DMS114 treated with DMSO at 0.1 percent for 48 hours (cell line): ENCODE results near the gene GALNT6.

ENCODE experiments used
- DNase-seq: peaks from one replicate; lab custom pipeline; 2025; ENCODE audit not compliant: unreplicated experiment; lab: John Stamatoyannopoulos, UW

Gene GALNT6

GRCh38 chr12:51391283-51392123, at the start of gene GALNT6:
Gene GALNT6, minus strand, starts transcription at chr12:51391406. Its CDS starts 11,625 bp downstream, at chr12:51379781.
- DNase-seq: no peak

DNA sequence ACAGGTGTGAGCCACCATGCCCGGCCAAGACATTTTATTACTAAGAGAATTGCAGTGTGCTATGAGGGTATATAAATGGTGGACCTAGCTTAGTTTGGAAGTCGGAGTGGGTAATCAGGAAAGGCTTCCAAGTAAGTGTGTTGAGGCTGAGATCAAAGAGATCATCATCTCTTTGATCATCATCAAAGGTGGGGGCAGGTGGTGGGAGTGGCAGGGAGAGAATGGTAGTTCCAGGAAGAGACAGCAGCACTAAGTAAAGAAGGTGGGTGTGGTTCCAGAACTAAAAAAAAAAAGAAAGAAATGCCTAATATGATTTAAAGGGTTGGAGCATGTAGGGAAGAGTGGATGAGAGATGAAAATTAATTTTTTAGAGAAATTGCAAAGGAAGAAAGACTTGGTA, 48.1 kb upstream of the GALNT6 start:
- DNase-seq: no peak

DNA sequence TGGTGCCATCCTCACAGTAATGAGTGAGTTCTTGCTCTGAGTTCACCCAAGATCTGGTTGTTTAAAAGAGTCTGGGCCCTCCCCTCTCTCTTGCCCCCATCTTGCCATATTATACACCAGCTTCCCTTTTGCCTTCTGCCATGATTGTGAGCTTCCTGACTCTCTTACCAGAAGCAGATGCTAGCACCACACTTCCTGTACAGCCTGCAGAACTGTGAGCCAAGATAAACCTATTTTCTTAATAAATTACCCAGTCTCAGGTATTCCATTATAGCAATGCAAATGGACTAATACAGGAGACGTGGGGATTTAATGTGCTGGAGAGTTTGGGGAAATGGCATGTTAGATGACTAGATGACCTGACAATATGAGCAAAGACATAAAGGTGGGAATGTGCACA, 46.2 kb upstream of the GALNT6 start:
- DNase-seq: no peak

DNA sequence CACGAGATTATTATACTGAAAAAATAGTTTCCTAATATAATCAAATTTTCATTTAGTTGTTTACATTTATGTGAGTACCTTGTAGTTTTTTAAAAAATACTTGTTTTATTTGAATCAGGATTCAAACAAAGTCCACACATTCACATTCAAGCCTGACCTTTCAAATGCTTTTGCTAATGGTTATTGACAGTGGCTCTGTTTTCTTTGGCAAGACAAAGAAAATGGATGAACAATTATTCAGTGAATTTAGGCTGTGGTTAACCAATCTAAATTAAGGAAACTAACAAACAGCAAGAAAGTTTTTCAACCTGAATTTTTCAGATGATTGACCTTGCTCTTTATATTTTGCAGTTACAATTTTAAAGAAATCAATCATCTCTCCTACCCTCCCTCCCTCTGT, 43.1 kb upstream of the GALNT6 start:
- DNase-seq: no peak

DNA sequence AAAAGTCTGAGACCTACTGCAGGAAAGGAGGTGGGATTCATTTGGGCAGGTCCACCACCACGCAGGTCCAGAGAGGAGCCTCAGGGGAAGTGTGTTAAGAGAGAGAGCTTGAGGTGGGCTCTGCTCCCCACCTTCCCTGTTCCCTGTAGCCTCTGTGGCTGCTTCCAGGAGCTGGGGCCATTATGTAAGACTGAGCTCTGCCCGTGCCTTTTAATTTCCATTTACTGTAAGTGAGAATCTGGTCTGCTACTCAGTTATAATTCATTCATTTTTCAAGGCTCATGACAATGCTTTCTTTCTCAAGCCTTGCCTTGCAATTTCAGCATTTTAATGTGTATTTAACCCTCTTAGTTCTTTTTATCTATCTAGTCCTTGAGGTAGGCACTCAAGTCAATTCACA, 41.7 kb upstream of the GALNT6 start:
- no peak for DNase-seq

GRCh38 chr12:51430196-51430895, 39.1 kb upstream of the GALNT6 start:
- DNase-seq: no peak

- DNase-seq: no peak
Observed at GRCh38 chr12:51429700-51430099, 38.5 kb upstream of the GALNT6 start.

DNA sequence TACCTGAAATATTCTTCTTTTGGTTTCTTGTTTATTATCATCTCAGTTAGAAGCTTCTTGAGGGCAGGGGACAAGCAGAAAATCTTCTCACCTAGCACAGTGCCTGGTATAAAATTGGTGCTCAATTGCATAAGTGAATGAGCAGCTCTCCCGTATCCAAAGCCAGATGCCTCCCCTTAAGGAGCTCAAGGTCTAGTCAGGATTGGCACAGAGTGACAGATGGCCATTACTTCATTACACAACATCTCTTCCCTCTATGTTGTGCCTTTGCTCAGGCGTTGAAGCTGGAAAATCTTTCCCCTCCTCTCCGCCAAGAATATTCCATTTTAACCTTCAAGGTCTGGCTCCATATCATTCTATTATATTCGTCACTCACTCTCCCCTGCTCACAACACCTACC, 37.0 kb upstream of the GALNT6 start:
- no peak for DNase-seq

- peak; percentile 85 for DNase-seq
Observed at GRCh38 chr12:51424662-51425539, 33.7 kb upstream of the GALNT6 start, which contains the start of gene SLC4A8. Gene SLC4A8, plus strand, starts transcription at chr12:51424831. Its CDS starts 157 bp downstream, at chr12:51424988.

GRCh38 chr12:51424094-51424661, 33.0 kb upstream of the GALNT6 start:
- DNase-seq: no peak

DNA sequence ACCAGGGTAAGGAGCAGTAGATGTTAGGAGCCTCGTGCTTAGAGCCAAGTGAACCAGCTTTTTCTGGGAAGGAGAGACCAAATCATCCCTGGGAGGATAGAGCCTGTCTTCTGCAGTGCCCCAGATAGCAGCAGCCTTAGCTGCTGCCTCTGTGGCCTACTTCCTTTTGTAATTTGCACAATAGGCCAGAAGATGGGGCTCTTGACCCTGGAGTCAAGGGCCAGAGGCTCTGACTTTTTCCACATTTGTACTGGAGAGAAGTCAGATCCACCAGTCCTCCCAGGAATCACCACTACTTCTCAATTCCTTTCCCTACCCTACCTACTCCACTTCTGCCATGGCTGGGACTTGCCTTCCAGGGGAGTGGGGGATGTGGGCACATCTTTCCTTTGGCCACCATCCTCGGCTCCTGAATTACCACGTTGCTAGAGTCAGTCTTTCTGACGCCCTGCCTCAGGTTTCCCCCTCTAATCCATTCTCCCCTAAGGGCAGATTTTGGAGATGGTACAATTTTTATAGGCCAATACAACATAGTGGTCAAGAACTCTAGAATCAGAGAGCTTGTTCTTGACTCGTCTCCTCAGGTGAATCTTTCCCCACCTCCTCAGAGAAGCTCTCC, 30.2 kb upstream of the GALNT6 start:
- peak; percentile 55 for DNase-seq

- peak; percentile 8 for DNase-seq
Observed at GRCh38 chr12:51419425-51420193, 28.4 kb upstream of the GALNT6 start.

- no peak for DNase-seq
Observed at GRCh38 chr12:51417826-51418225, 26.6 kb upstream of the GALNT6 start.

- DNase-seq: no peak
Observed at GRCh38 chr12:51415931-51416330, 24.7 kb upstream of the GALNT6 start.

- no peak for DNase-seq
Observed at GRCh38 chr12:51413791-51414190, 22.6 kb upstream of the GALNT6 start.

- no peak for DNase-seq
Observed at GRCh38 chr12:51413149-51413548, 21.9 kb upstream of the GALNT6 start.

GRCh38 chr12:51409846-51410245, 18.6 kb upstream of the GALNT6 start:
- DNase-seq: no peak

- DNase-seq: no peak
Observed at GRCh38 chr12:51407604-51408003, 16.4 kb upstream of the GALNT6 start.

DNA sequence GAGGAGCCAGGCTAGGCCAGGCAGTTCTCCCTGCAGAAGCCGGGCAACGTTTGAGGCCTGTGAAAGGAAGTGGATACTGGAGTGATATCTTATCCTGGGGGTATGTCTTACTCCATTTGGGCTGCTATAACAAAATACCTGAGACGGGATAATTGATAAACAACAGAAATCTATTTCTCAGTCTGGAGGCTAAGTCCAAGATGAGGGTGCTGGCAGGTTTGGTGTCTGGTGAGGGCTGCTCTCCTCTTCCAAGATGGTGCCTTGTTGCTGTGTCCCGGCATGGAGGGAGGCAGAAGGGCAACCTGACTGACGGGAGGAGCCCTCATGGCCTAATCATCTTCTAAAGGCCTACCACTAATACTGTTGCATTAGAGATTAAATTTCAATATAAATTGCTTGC, 15.7 kb upstream of the GALNT6 start:
- DNase-seq: no peak

DNA sequence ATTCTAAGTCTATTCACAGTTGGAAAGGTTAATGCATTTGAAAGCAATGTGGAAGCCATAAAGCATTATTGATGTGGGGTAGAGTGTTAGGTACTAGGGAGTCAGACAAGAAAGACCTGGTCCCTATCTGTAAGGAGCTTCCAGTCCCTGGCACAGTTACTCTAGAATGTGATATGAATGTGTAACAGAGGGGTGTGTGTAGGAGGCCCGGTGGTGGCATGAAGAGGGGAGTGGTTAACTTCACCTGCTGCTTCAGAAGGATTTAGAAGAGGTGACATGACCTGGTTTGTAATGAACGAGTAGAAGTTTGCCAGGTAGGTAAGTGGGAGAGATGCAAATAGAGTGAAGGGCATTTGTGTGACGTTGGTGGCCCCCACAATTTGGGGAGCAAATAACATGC, 15.1 kb upstream of the GALNT6 start:
- DNase-seq: no peak
